ENCODE data around the gene SPATA6L. TPM values are rescaled to one million over a fixed set of nuclear protein-coding genes. Genes with fewer than 3 reads are reported as not detected.
"Not testable (repeated sequence)": the region's sequence is repeated elsewhere in the genome, so short reads cannot be mapped to it uniquely, and the experiment has no call there.

Gene SPATA6L
- total and polyA plus RNA-seq, 9 of the 15 experiments (the other 6 are each of a cell fraction or from before 2014, with no cell fraction given) = 0.03 to 1.00 (median 0.08) TPM; not detected in 4

- TF ChIP-seq POLR2AphosphoS5 (IDR thresholded peaks at IDR 0.05; ENCODE audit: control insufficient read depth, insufficient read depth, low read depth, low read length) (0 out of 2 replicates have a peak, but pooled peaks have one; percentile 12), SIN3A (IDR thresholded peaks at IDR 0.05; ENCODE audit: borderline replicate concordance in 2 of 2, control insufficient read depth in 1 of 2, low read depth in 2 of 2, low read length in 2 of 2) (no peak)
Observed at GRCh38 chr9:4656621-4657020, 9.7 kb downstream of the SPATA6L start (continued).

DNA sequence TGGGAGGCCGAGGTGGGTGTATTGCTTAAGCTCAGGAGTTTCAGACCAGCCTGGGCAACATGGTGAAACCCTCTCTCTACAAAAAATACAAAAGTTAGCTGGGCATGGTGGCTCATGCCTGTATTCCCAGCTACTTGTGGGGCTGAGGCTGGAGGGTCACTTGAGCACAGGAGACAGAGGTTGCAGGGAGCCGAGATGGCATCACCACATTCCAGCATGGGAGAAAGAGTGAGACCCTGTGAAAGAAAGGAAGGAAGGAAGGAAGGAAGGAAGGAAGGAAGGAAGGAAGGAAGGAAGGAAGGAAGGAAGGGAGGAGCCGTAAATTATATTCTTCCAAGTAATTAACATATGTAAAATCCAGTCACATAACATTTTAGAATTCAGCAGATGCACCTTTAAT, 10.1 kb downstream of the SPATA6L start:
- BruUV-seq (replicated peaks); H3K4me1 ChIP-seq (replicated peaks in 1 of 2; ENCODE audit: control insufficient read depth in 2 of 2, insufficient read depth in 2 of 2, low read length in 2 of 2); H3K79me2 ChIP-seq (ENCODE audit: control insufficient read depth, insufficient read depth, low read length); CTCF ChIA-PET (ENCODE audit: low intra/inter-chr PET ratio); H3K36me3 ChIP-seq (ENCODE audit: control insufficient read depth, insufficient read depth, low read length); H3K9me3 ChIP-seq (replicated peaks; ENCODE audit: control insufficient read depth, insufficient read depth, low read depth, low read length); POLR2A ChIA-PET; intact Hi-C loops (cut with micrococcal nuclease); H4K20me1 ChIP-seq (replicated peaks; ENCODE audit: control insufficient read depth, insufficient read depth, low read length); ATAC-seq; H3K9me1 ChIP-seq (ENCODE audit: control insufficient read depth, insufficient read depth, low read length); H3K27ac ChIP-seq (ENCODE audit: extremely low read depth, low read depth, low read length); H3K4me3 ChIP-seq; H3K9ac ChIP-seq (ENCODE audit: insufficient read depth in 1 of 2, low read depth in 2 of 2, low read length in 2 of 2); DNase-seq (ENCODE audit: extremely low read depth in 1 of 4, low spot score in 3 of 4); H3K4me2 ChIP-seq (ENCODE audit: insufficient read depth, low read length); H2AFZ ChIP-seq (ENCODE audit: low read depth, low read length); in situ Hi-C loops (cut with MboI); H3K27me3 ChIP-seq (ENCODE audit: control insufficient read depth in 2 of 2, insufficient read depth in 2 of 2, low read length in 2 of 2); FAIRE-seq: not testable (repeated sequence)
- 6% methylated on average over 2 of the region's 3 CpGs for WGBS (ENCODE audit: insufficient coverage, low coverage, missing lambda C conversion rate)

DNA sequence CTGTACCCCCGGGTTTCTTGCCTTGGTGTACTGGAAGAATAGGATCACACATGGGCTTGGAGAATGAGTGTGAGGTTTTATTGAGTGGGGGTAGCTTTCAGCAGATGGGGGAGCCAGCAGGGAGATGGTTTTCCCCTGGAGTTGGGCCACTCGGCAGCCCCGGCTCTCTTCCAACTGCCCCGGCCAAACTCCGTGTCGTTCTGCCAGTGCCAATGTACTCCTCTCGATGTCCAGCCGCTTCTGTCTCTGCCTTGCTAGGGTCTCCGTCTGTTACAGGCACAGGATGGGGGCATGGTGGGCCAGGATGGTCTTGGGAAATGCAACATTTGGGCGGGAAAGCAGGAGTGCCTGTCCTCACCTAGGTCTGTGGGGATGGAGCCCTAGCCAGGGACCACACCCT, 11.7 kb downstream of the SPATA6L start:
- Histone ChIP-seq H2AFZ (ENCODE audit: low read depth, low read length) (peak overlapping the region; percentile 22; the same call in 1 of the 2 replicates), H3K4me3 (no peak overlapping the region), H3K4me2 (ENCODE audit: insufficient read depth, low read length) (no peak overlapping the region), H3K79me2 (ENCODE audit: control insufficient read depth, insufficient read depth, low read length) (no peaks in the 10 kb centered on the region), H3K9me1 (ENCODE audit: control insufficient read depth, insufficient read depth, low read length) (no peaks in the 10 kb centered on the region), H3K9ac (ENCODE audit: insufficient read depth in 1 of 2, low read depth in 2 of 2, low read length in 2 of 2) (no peak overlapping the region), H3K27ac (ENCODE audit: extremely low read depth, low read depth, low read length) (no peak overlapping the region), H3K9me3 (replicated peaks; ENCODE audit: control insufficient read depth, insufficient read depth, low read depth, low read length) (no peaks in the 10 kb centered on the region), H3K36me3 (ENCODE audit: control insufficient read depth, insufficient read depth, low read length) (no peaks in the 10 kb centered on the region), H3K27me3 (ENCODE audit: control insufficient read depth in 2 of 2, insufficient read depth in 2 of 2, low read length in 2 of 2) (peaks cover 0 to 9% of the 10 kb centered on the region in 2 experiments; a peak in 3 of 5 replicates), H3K4me1 (replicated peaks in 1 of 2; ENCODE audit: control insufficient read depth in 2 of 2, insufficient read depth in 2 of 2, low read length in 2 of 2) (no peaks in the 10 kb centered on the region), H4K20me1 (replicated peaks; ENCODE audit: control insufficient read depth, insufficient read depth, low read length) (no peaks in the 10 kb centered on the region)
- in situ Hi-C loops (cut with MboI) (no loop called here), intact Hi-C loops (cut with micrococcal nuclease) (no loop called here)
- ATAC-seq (no peak), FAIRE-seq (no peak), DNase-seq (ENCODE audit: extremely low read depth in 1 of 4, low spot score in 3 of 4) (no peak)
- CTCF ChIA-PET (ENCODE audit: low intra/inter-chr PET ratio) = no interaction called here
- BruUV-seq (replicated peaks) = no TSS peak
- 40% methylated on average over 5 of the region's 10 CpGs for WGBS (ENCODE audit: insufficient coverage, low coverage, missing lambda C conversion rate)
- no peak for TF ChIP-seq FOXK2 (conservative IDR thresholded peaks at IDR 0.05 in 1 of 2, IDR thresholded peaks at IDR 0.05 in 1 of 2; ENCODE audit: low read depth in 2 of 2)
- POLR2A ChIA-PET = no interaction called here

Measured in K562 (cell line).